Muscle layer of colon (tissue), 2 donors: ENCODE measurements around the gene KLHL35.
"Not testable (repeated sequence)": the region's sequence is repeated elsewhere in the genome, so short reads cannot be mapped to it uniquely, and the experiment has no call there.

Source experiments
- H3K27ac ChIP-seq: one replicate; pipeline ENCODE4 v1.7.0; 2013; ENCODE audit warnings: low read depth, mild to moderate bottlenecking, low read length, moderate library complexity
- H3K27me3 ChIP-seq, 2 donors: one replicate each; pipeline ENCODE4 v1.7.0; 2013; ENCODE audit warnings: low read length in 2 of 2, mild to moderate bottlenecking in 2 of 2; ENCODE audit not compliant: insufficient read depth in 2 of 2, control insufficient read depth in 1 of 2
- H3K36me3 ChIP-seq: one replicate; pipeline ENCODE4 v1.7.0; 2013; ENCODE audit warnings: mild to moderate bottlenecking, low read length; ENCODE audit not compliant: insufficient read depth
- H3K4me1 ChIP-seq: one replicate; pipeline ENCODE4 v1.7.0; 2013; ENCODE audit warnings: mild to moderate bottlenecking, low read length; ENCODE audit not compliant: insufficient read depth
- H3K4me3 ChIP-seq, 2 donors: one replicate each; pipeline ENCODE4 v1.7.0; 2013; ENCODE audit warnings: low read length in 2 of 2, low read depth in 1 of 2, mild to moderate bottlenecking in 1 of 2, moderate library complexity in 1 of 2
- H3K9ac ChIP-seq: one replicate; pipeline ENCODE4 v1.7.0; 2013; ENCODE audit warnings: low read length
- H3K9me3 ChIP-seq: one replicate; pipeline ENCODE4 v1.7.0; 2013; ENCODE audit warnings: mild to moderate bottlenecking, low read length
- donor health status: abdominal sarcoma.
- donor health status: Adenocarcinoma of cecum.

The KLHL35 gene

DNA sequence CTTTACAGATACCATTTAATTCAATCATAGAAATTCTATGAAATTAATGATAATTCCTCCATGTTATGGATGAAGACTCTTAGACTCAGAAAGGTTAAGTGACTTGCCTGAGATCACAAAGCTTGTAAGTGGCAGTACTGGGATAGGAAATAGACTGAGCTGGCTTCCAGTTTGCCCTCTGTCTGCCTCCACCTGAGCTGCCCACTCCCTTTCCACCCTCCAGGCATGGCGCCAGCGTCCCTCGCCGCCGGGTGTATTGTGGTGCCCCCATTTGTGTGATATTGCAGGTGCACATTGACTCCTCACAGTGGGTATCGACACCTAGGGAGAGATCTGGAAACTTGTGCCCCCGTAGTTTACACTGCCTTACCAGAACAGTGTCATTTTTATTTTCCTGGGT lies 43.1 kb downstream of the KLHL35 start:
- H3K36me3 ChIP-seq, result no peaks in the 10 kb centered on the region
- no peaks in the 10 kb centered on the region for H3K9me3 ChIP-seq

DNA sequence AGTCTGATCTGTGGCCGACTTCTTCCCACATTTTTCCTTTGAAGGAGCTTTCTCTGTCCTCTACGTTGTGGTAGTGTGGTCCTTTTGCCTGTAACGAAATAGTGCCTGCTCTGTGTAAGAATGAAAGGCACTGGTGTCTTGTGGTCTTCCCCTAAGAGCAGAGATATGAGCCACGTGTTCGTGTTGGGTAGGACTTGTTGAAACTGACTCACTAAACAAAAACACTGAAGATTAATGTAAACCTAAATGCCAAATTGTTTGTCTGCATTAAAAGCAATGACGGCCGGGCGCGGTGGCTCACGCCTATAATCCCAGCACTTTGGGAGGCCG lies 43.8 kb downstream of the KLHL35 start:
- Histone ChIP-seq H3K36me3 (no peaks in the 10 kb centered on the region), H3K4me1 (peaks cover 6% of the 10 kb centered on the region), H3K27ac (no peak overlapping the region), H3K9ac (no peak overlapping the region), H3K9me3 (no peaks in the 10 kb centered on the region), H3K4me3 (no peak overlapping the region), H3K27me3 (no peaks in the 10 kb centered on the region)

More for the DNA sequence above, 43.1 kb downstream of the KLHL35 start:
- peaks cover 6% of the 10 kb centered on the region for H3K4me1 ChIP-seq
- H3K4me3 ChIP-seq, result no peak overlapping the region
- no peak overlapping the region for H3K9ac ChIP-seq
- no peaks in the 10 kb centered on the region for H3K27me3 ChIP-seq
- H3K27ac ChIP-seq, result no peak overlapping the region

DNA sequence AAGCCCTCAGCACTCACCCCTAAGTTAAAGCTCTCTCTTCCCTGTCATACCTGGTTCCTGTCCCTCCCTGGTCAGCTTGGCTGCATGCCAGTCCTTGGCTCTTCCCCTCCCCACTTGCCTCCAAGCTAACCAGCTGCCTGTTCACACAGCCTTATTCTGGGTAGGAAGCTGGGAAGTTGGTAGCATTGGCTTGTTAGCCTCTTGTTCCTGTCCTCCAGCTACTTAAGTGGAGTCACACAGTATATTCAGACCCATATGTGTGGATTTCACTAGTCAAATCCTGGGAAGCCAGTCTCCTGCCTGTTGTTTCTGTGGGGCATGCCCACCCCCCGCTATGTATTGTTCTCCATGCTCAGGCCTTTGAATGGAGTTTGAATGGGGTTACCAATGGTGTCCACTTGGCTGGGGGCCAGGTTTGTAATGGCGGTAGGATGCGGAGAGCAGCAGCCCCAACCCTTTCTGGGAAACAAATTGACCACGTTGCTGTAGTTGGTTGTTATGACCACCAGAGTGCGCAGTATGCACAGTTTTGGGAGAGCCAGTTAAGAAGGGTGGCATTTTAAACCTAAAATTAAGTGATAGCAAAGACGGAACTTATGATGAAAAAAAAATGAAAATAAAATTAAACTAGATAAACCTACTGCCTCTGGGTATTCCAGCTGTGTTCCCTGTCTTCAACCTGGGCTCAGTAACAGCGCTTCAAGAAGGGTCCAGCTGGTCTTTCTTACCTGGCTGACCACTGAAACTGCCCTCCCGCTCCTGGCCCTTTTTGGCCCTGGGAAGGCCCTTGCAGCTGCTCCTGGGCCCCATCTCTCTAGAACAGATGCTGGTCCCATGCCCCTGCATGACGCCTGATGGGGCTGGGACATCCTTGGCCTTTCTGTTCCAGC lies 44.4 kb downstream of the KLHL35 start:
- H3K9ac ChIP-seq, result no peak overlapping the region
- H3K27ac ChIP-seq, result no peak overlapping the region
- H3K4me3 ChIP-seq, result no peak overlapping the region
- no peaks in the 10 kb centered on the region for H3K27me3 ChIP-seq
- no peaks in the 10 kb centered on the region for H3K9me3 ChIP-seq
- H3K4me1 ChIP-seq, result peaks cover 6% of the 10 kb centered on the region
- H3K36me3 ChIP-seq, result no peaks in the 10 kb centered on the region

DNA sequence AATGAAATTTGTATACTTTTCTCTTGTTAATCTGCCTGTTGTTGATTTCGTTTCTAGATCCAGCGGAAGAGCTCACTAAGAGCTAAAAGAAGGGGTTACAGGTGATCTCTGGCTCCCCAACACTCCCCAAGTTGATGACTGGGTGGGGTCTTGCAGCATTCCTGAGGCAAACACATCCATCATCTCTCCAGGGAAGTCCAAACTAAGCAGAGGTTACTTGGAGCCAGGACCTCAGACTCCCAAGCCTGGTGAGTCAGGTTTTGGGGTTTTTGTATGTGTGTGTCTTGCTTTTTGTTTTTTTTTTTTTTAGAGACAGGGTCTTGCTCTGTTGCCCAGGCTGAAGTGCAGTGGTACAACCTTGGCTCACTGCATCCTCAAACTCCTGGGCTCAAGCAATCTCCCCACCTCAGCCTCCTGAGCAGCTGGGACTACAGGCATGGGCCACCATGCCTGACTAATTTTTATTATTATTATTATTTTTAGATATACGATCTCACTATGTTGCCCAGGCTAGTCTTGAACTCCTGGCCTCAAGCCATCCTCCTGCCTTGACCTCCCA lies 45.2 kb downstream of the KLHL35 start:
- Histone ChIP-seq H3K36me3 (no peaks in the 10 kb centered on the region), H3K27me3 (no peaks in the 10 kb centered on the region), H3K9me3 (no peaks in the 10 kb centered on the region), H3K27ac (no peak overlapping the region), H3K4me3 (no peak overlapping the region), H3K4me1 (peaks cover 6% of the 10 kb centered on the region), H3K9ac (no peak overlapping the region)

DNA sequence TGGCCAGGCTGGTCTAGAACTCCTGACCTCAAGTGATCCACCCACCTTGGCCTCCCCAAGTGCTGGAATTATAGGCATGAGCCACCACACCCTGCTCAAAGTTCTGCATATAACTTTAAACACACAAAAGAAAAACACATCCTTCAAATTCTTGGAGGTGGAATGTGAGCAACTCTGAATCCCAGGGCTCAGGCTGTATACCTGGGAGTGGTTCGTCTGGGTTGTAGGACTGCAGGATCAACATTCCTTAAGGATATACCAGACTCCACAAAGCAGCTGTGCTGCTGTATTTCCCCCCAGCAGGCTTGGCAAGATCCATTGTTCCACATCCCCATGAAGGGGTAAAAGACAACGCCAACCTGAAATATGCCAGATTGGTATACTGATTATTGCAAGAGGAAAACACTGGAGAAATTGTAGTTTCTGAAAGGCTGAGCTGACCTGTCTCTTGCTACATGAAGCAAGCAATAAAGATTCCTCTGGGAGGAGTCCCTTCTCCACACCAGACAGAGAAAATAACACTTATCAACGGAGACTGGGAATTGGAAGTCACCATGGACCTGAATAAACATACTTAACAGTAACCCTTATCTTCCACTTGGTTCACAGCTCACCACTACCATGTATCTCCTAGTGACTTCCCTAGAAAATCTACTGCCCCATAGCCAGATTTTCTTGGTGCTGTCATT lies 45.9 kb downstream of the KLHL35 start:
- Histone ChIP-seq H3K9me3 (no peaks in the 10 kb centered on the region), H3K27ac (no peak overlapping the region)

DNA sequence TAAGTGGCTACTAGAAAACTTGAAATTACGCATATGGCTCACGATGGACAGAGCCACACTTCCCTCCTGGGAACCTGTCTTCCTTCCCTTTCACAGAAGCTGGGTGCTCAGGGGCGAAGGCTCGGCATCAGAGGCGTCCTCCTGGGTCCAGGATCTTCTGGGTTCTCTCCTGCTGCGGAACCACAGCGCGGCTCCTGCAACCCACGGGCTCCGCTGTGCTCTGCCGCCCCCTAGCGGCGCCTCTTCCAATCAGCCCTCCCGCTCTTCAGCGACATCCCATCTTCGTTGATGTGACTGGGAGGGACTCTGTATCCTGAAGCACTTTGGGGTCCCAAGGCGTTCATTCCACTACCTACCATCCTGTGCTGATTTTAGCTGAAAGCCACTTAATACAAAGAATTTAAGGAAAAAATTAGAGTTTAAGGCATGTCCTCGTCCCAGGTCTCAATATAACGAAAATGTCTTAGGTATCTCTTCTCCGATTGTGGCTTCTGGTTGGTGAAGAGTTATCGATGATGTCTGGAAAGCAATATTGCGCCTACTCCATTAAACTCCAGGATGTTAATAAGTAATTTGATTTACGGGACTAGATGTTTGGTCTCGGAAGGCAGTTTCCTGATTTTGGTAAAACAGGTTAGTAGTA lies 48.4 kb downstream of the KLHL35 start:
- Histone ChIP-seq H3K4me3 (no peak overlapping the region), H3K4me1 (peaks cover 6% of the 10 kb centered on the region), H3K9me3 (no peaks in the 10 kb centered on the region), H3K27me3 (no peaks in the 10 kb centered on the region), H3K27ac (no peak overlapping the region), H3K9ac (no peak overlapping the region), H3K36me3 (no peaks in the 10 kb centered on the region)

More for the DNA sequence above, 45.9 kb downstream of the KLHL35 start:
- Histone ChIP-seq H3K36me3 (no peaks in the 10 kb centered on the region), H3K4me1 (peaks cover 6% of the 10 kb centered on the region), H3K4me3 (no peak overlapping the region), H3K27me3 (no peaks in the 10 kb centered on the region), H3K9ac (no peak overlapping the region)

DNA sequence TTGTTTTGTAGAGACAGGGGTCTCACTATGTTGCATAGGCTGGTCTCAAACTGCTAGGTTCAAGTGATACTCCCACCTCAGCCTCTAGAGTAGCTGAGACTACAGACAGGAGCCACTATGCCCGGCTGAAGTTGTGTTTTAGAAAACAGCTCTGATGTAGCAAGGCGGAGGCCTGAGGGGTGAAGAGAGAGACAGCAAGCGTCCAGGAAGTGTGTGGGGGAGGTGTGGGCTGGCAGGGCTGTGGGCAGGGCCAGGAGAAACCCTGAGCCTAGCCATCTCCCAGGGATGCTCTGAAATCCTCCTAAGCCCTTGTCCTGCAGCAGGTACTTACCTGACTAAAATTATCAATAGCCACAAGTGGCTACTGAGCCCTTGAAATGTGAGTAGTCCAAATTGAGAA lies 49.8 kb downstream of the KLHL35 start:
- Histone ChIP-seq H3K9ac (no peak overlapping the region), H3K4me3 (no peak overlapping the region), H3K27ac (no peak overlapping the region), H3K27me3 (no peaks in the 10 kb centered on the region), H3K9me3 (no peaks in the 10 kb centered on the region), H3K36me3 (no peaks in the 10 kb centered on the region), H3K4me1 (peaks cover 2% of the 10 kb centered on the region)

DNA sequence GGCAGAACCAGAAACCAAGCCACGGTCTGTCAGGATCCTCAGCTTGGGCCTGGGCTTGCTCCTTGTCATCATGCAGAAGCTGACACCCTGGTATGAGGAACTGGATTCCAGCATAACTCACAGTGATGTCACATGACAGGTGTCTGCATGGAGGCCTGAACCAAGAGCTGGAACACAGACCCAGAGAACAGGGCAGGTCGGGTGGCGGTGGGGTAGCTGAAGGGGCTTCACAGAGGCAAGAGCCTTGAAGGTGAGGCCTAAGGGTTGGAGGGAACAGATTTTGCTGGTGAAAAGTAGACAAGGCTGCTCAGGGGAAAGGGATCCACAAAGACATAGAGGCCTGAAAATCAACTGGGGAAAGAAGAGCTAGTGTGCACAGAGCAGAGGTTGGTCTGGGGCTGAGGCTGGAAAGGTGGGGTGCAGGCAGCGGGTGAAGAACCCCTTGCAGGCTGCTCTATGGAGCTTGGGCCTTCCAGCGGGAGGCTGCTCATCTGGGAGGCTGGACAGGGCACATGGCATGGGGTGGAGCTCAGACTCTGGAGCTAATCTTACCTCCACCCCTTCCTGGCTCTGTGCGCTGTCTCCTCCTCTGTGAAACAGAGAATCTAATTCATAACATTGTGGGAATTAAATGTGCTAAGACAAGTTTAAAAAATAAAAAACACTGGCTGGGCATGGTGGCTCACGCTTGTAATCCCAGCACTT lies 52.1 kb downstream of the KLHL35 start:
- Histone ChIP-seq H3K4me1 (no peaks in the 10 kb centered on the region), H3K4me3 (no peak overlapping the region), H3K9ac (no peak overlapping the region), H3K27me3 (no peaks in the 10 kb centered on the region), H3K36me3 (no peaks in the 10 kb centered on the region), H3K27ac (no peak overlapping the region), H3K9me3 (no peaks in the 10 kb centered on the region)

DNA sequence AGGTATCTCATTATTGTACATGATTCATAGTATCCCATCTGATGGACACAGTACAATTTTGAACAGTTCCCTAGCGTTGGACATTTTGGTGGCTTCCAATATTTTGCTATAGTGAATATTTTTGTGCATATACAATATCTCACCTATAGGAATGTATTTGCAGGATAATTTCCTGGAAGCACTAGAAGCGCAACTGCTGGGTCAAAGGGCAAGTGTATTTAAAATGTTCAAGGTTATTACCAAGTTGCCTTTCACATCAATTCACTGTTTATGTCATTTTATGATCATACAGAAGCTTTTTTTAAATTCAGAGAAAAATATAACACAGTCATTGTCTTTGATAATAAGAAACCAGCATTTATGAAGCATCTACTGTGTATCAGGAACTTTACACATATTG lies 52.8 kb downstream of the KLHL35 start:
- H3K27ac ChIP-seq, result no peak overlapping the region
- no peak overlapping the region for H3K4me3 ChIP-seq

DNA sequence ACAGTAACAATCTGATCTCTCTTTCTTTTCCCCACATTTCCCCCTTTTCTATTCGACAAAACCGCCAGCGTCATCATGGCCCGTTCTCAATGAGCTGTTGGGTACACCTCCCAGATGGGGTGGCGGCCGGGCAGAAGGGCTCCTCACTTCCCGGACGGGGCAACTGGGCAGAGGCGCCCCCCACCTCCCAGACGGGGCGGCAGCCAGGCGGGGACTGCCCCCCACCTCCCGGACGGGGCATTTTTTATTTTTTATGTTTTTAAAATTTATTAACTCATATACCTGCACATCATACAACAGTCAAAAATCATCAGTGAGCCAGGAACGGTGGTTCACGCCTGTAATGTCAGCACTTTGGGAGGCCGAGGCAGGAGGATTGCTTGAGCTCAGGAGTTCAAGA lies 54.2 kb downstream of the KLHL35 start:
- not testable (repeated sequence) for H3K27ac ChIP-seq, H3K4me3 ChIP-seq, H3K27me3 ChIP-seq, H3K36me3 ChIP-seq, H3K9me3 ChIP-seq, H3K4me1 ChIP-seq, H3K9ac ChIP-seq

More for the DNA sequence above, 52.8 kb downstream of the KLHL35 start:
- Histone ChIP-seq H3K9ac (no peak overlapping the region), H3K9me3 (no peaks in the 10 kb centered on the region), H3K36me3 (no peaks in the 10 kb centered on the region), H3K4me1 (no peaks in the 10 kb centered on the region), H3K27me3 (no peaks in the 10 kb centered on the region)

DNA sequence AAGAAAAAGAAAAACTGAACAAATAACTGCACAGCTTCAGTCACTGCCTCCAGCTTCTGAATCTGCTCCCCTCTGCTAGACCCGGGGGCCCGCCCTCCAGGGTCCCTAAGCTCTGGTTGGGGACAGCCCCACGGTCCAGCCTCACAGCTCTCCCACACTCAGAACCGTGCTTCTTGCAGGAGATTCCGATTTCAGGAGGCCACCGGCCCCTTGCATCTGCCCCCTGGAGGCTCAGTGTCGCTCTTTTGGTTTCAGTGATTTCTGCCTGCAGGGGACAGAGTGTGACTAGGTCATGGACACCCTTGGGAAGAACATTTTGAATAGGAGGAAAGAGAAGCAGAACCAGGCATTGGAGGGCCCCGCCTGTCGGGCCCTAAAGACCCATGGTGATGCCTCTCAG lies 56.8 kb downstream of the KLHL35 start:
- H3K27ac ChIP-seq, result no peak overlapping the region
- H3K4me1 ChIP-seq, result peaks cover 8% of the 10 kb centered on the region
- no peak overlapping the region for H3K4me3 ChIP-seq

More for the DNA sequence above, 56.8 kb downstream of the KLHL35 start:
- H3K36me3 ChIP-seq, result no peaks in the 10 kb centered on the region
- H3K9me3 ChIP-seq, result no peaks in the 10 kb centered on the region
- H3K27me3 ChIP-seq, result no peaks in the 10 kb centered on the region
- H3K9ac ChIP-seq, result no peak overlapping the region
